ENCODE data around the gene CHST6. TPM values are rescaled to one million over a fixed set of nuclear protein-coding genes. Genes with fewer than 3 reads are reported as not detected.
A peak's percentile ranks its signal among the peaks of the same experiment; 100 is the strongest.

Gene CHST6
- total RNA-seq, 2 experiments from 2014 or later, result not detected

- TF ChIP-seq CTCF (IDR thresholded peaks at IDR 0.05), result no peak
- H3K4me1 Mint-ChIP-seq (ENCODE audit: low read depth), result no peaks in the 10 kb centered on the region
- CTCF ChIA-PET, result interaction anchor here (1.0 kb wide), 1 partner anchor 10 kb away, joined by 3 read pairs; no protein-coding TSS in a partner anchor
- H3K27ac Mint-ChIP-seq, result no peak overlapping the region
- no peaks in the 10 kb centered on the region for H3K9me3 Mint-ChIP-seq
- intact Hi-C loops (cut with micrococcal nuclease), result no loop called here
- no peak overlapping the region for H3K4me3 Mint-ChIP-seq
- POLR2A ChIA-PET, result no interaction called here
- H3K36me3 Mint-ChIP-seq (ENCODE audit: low read depth), result no peaks in the 10 kb centered on the region
- DNase-seq (no peak), ATAC-seq (no peak)
- H3K27me3 Mint-ChIP-seq, result no peaks in the 10 kb centered on the region
Observed at GRCh38 chr16:75475420-75475847, 19.8 kb downstream of the CHST6 start.

GRCh38 chr16:75472908-75473877 lies 22.0 kb downstream of the CHST6 start:
- POLR2A ChIA-PET, result interaction anchor here (0.8 to 1.8 kb wide), 3 partner anchors 12 to 174 kb away, joined by 3 to 5 read pairs (median 4); partner anchors contain the start of genes KARS1 and TERF2IP
- Mint-ChIP-seq H3K4me3 (no peak overlapping the region), H3K27me3 (no peaks in the 10 kb centered on the region), H3K36me3 (ENCODE audit: low read depth) (no peaks in the 10 kb centered on the region), H3K27ac (no peak overlapping the region), H3K4me1 (ENCODE audit: low read depth) (no peaks in the 10 kb centered on the region), H3K9me3 (no peaks in the 10 kb centered on the region)
- no peak for TF ChIP-seq CTCF (IDR thresholded peaks at IDR 0.05)
- no peak for DNase-seq
- CTCF ChIA-PET, result interaction anchor here (0.7 to 2.5 kb wide), 13 partner anchors 10 to 290 kb away, joined by 3 to 18 read pairs (median 3); no protein-coding TSS in a partner anchor
- ATAC-seq, result no peak
- intact Hi-C loops (cut with micrococcal nuclease), result loop anchor here (5.0 kb wide), 1 partner anchor 289 kb away; no protein-coding TSS in a partner anchor

GRCh38 chr16:75471723-75472633 lies 23.3 kb downstream of the CHST6 start:
- CTCF ChIA-PET, result interaction anchor here (0.7 to 2.9 kb wide), 23 partner anchors 15 to 310 kb away, joined by 3 to 18 read pairs (median 3); no protein-coding TSS in a partner anchor
- POLR2A ChIA-PET, result interaction anchor here (0.8 to 1.8 kb wide), 3 partner anchors 13 to 175 kb away, joined by 3 to 5 read pairs (median 4); partner anchors contain the start of genes KARS1 and TERF2IP

DNA sequence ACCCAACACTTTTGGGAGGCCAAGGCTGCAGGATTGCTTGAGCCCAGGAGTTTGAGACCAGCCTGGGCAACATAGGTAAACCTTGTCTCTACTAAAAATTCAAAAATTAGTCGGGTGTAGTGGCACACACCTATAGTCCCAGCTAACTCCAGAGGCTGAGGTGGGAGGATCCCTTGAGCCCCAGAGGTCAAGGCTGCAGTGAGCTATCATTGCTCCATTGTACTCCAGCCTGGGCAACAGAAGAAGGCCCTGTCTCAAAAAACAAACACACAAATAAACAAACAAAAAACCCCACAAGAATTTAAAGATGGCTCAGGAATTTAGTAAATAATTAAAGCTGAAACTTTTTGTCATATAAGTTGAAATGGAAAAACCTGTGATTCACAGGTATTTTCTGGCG lies 28.5 kb downstream of the CHST6 start:
- ATAC-seq (no peak), DNase-seq (no peak)
- intact Hi-C loops (cut with micrococcal nuclease), result loop anchor here (10.0 kb wide), 1 partner anchor 158 kb away; the partner anchor contains the start of gene ADAT1
- Mint-ChIP-seq H3K36me3 (ENCODE audit: low read depth) (peaks cover 8% of the 10 kb centered on the region), H3K4me1 (ENCODE audit: low read depth) (peaks cover 23% of the 10 kb centered on the region), H3K27me3 (no peaks in the 10 kb centered on the region), H3K4me3 (no peak overlapping the region), H3K9me3 (no peaks in the 10 kb centered on the region), H3K27ac (no peak overlapping the region)
- ChIA-PET POLR2A (no interaction called here), CTCF (interaction anchor here (0.9 to 5.3 kb wide), 2 partner anchors 41 to 50 kb away, joined by 3 to 40 read pairs; no protein-coding TSS in a partner anchor)
- TF ChIP-seq CTCF (IDR thresholded peaks at IDR 0.05), result no peak

More at GRCh38 chr16:75471723-75472633, 23.3 kb downstream of the CHST6 start:
- H3K27ac Mint-ChIP-seq, result no peak overlapping the region
- peak; percentile 87 for ATAC-seq
- no peaks in the 10 kb centered on the region for H3K9me3 Mint-ChIP-seq
- intact Hi-C loops (cut with micrococcal nuclease), result loop anchor here (5.0 kb wide), 1 partner anchor 290 kb away; no protein-coding TSS in a partner anchor
- H3K36me3 Mint-ChIP-seq (ENCODE audit: low read depth), result no peaks in the 10 kb centered on the region
- no peaks in the 10 kb centered on the region for H3K27me3 Mint-ChIP-seq
- peaks cover 1% of the 10 kb centered on the region for H3K4me1 Mint-ChIP-seq (ENCODE audit: low read depth)
- no peak overlapping the region for H3K4me3 Mint-ChIP-seq
- peak; percentile 85 for TF ChIP-seq CTCF (IDR thresholded peaks at IDR 0.05)
- DNase-seq, result peak; percentile 41
